ENCODE data around the gene ALK. TPM values are rescaled to one million over a fixed set of nuclear protein-coding genes. Genes with fewer than 3 reads are reported as not detected.

ALK gene
- polyA plus RNA-seq, 3 donors = not detected

- no peak overlapping the region for H3K4me3 ChIP-seq (replicated peaks in 1 of 3; ENCODE audit: low read depth in 2 of 3, low read length in 3 of 3)
- Mint-ChIP-seq H3K4me1 (peaks cover 2% of the 10 kb centered on the region), H3K27ac (no peak overlapping the region), H3K4me3 (no peak overlapping the region), H3K27me3 (ENCODE audit: low read depth in 3 of 3) (peaks cover 0 to 3% (median 1%) of the 10 kb centered on the region in 3 donors), H3K9me3 (no peaks in the 10 kb centered on the region), H3K36me3 (no peaks in the 10 kb centered on the region)
- H3K27ac ChIP-seq (ENCODE audit: low read depth in 1 of 2, low read length in 2 of 2) = no peak overlapping the region
- intact Hi-C loops (cut with micrococcal nuclease) = no loop called here
- H2AFZ ChIP-seq (ENCODE audit: insufficient read depth, low read depth, low read length, poor library complexity, severe bottlenecking) = no peak overlapping the region
- no peak for TF ChIP-seq CTCF (IDR thresholded peaks at IDR 0.05)
- no peaks in the 10 kb centered on the region for H3K4me1 ChIP-seq (ENCODE audit: control insufficient read depth in 1 of 2, insufficient read depth in 2 of 2, low read length in 2 of 2)
- WGBS (ENCODE audit: insufficient coverage) = no CpG with 5 or more reads among the region's 3 CpGs
- H3K9ac ChIP-seq (ENCODE audit: insufficient read depth, low read length, poor library complexity, severe bottlenecking) = no peak overlapping the region
- no peak for DNase-seq
- no peaks in the 10 kb centered on the region for H3K79me2 ChIP-seq (ENCODE audit: insufficient read depth, low read length)
- H3K27me3 ChIP-seq (ENCODE audit: control insufficient read depth in 2 of 2, insufficient read depth in 2 of 2, low read length in 2 of 2) = no peaks in the 10 kb centered on the region
- no peak overlapping the region for H3K4me2 ChIP-seq (replicated peaks; ENCODE audit: extremely low read depth, low read length, poor library complexity, severe bottlenecking)
- H3K9me3 ChIP-seq (replicated peaks in 1 of 2; ENCODE audit: control insufficient read depth in 1 of 2, insufficient read depth in 1 of 2, low read length in 2 of 2) = no peaks in the 10 kb centered on the region
- H3K36me3 ChIP-seq (replicated peaks in 1 of 2; ENCODE audit: control insufficient read depth in 1 of 2, insufficient read depth in 2 of 2, low read length in 2 of 2) = no peaks in the 10 kb centered on the region
- no peaks in the 10 kb centered on the region for H4K20me1 ChIP-seq (ENCODE audit: insufficient read depth, low read length)
Measured at GRCh38 chr2:29724282-29724681, 197.1 kb downstream of the ALK start.

GRCh38 chr2:29723255-29724001 is 198.0 kb downstream of the ALK start:
- intact Hi-C loops (cut with micrococcal nuclease) = no loop called here
- peaks cover 0 to 1% (median 0%) of the 10 kb centered on the region in 3 donors for H3K27me3 Mint-ChIP-seq (ENCODE audit: low read depth in 3 of 3)
- no peak for DNase-seq
- H3K4me1 Mint-ChIP-seq = no peaks in the 10 kb centered on the region
- no peaks in the 10 kb centered on the region for H3K79me2 ChIP-seq (ENCODE audit: insufficient read depth, low read length)
- H3K27me3 ChIP-seq (ENCODE audit: control insufficient read depth in 2 of 2, insufficient read depth in 2 of 2, low read length in 2 of 2) = no peaks in the 10 kb centered on the region
- no peaks in the 10 kb centered on the region for H3K9me3 Mint-ChIP-seq
- no peaks in the 10 kb centered on the region for H3K4me1 ChIP-seq (ENCODE audit: control insufficient read depth in 1 of 2, insufficient read depth in 2 of 2, low read length in 2 of 2)
- H3K36me3 Mint-ChIP-seq = no peaks in the 10 kb centered on the region
- WGBS (ENCODE audit: insufficient coverage) = 100% methylated on average over 1 of the region's 7 CpGs
- no peaks in the 10 kb centered on the region for H3K36me3 ChIP-seq (replicated peaks in 1 of 2; ENCODE audit: control insufficient read depth in 1 of 2, insufficient read depth in 2 of 2, low read length in 2 of 2)
- H3K27ac ChIP-seq (ENCODE audit: low read depth in 1 of 2, low read length in 2 of 2) = no peak overlapping the region
- H3K9ac ChIP-seq (ENCODE audit: insufficient read depth, low read length, poor library complexity, severe bottlenecking) = no peak overlapping the region
- H4K20me1 ChIP-seq (ENCODE audit: insufficient read depth, low read length) = no peaks in the 10 kb centered on the region
- TF ChIP-seq CTCF (IDR thresholded peaks at IDR 0.05) = no peak
- no peak overlapping the region for H2AFZ ChIP-seq (ENCODE audit: insufficient read depth, low read depth, low read length, poor library complexity, severe bottlenecking)
- no peaks in the 10 kb centered on the region for H3K9me3 ChIP-seq (replicated peaks in 1 of 2; ENCODE audit: control insufficient read depth in 1 of 2, insufficient read depth in 1 of 2, low read length in 2 of 2)
- no peak overlapping the region for H3K4me3 ChIP-seq (replicated peaks in 1 of 3; ENCODE audit: low read depth in 2 of 3, low read length in 3 of 3)
- no peak overlapping the region for H3K27ac Mint-ChIP-seq
- H3K4me2 ChIP-seq (replicated peaks; ENCODE audit: extremely low read depth, low read length, poor library complexity, severe bottlenecking) = no peak overlapping the region
- no peak overlapping the region for H3K4me3 Mint-ChIP-seq

Measured in CD14-positive monocyte (primary cell).